ENCODE data around the gene DEPDC5.

Gene DEPDC5

DNA sequence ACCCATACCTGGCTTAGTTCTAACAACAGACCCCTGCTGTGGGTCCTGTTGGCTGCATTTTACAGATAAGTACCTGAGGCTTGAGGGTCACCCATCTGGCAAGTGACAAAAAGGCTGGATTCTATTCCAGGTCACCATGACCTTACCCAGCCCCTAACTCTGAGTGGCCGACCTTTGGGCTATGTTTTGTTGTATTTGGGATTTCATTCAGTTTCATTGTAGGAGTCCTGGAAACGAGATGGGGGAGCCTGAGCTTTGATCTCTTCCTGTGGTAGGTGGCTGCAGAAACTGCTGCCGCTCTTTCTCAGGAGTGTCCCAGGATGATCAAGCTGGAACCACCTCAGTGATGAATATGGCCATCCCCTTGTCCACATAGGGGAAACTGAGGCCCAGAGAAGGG is 165.9 kb downstream of the DEPDC5 start:
- Histone ChIP-seq H3K4me3 (replicated peaks; ENCODE audit: insufficient read depth, low read length) (no peak overlapping the region), H3K27ac (replicated peaks) (peak overlapping the region; percentile 39), H3K27me3 (ENCODE audit: insufficient read depth, poor library complexity, severe bottlenecking) (no peaks in the 10 kb centered on the region)
- TF ChIP-seq, protein P1, sequence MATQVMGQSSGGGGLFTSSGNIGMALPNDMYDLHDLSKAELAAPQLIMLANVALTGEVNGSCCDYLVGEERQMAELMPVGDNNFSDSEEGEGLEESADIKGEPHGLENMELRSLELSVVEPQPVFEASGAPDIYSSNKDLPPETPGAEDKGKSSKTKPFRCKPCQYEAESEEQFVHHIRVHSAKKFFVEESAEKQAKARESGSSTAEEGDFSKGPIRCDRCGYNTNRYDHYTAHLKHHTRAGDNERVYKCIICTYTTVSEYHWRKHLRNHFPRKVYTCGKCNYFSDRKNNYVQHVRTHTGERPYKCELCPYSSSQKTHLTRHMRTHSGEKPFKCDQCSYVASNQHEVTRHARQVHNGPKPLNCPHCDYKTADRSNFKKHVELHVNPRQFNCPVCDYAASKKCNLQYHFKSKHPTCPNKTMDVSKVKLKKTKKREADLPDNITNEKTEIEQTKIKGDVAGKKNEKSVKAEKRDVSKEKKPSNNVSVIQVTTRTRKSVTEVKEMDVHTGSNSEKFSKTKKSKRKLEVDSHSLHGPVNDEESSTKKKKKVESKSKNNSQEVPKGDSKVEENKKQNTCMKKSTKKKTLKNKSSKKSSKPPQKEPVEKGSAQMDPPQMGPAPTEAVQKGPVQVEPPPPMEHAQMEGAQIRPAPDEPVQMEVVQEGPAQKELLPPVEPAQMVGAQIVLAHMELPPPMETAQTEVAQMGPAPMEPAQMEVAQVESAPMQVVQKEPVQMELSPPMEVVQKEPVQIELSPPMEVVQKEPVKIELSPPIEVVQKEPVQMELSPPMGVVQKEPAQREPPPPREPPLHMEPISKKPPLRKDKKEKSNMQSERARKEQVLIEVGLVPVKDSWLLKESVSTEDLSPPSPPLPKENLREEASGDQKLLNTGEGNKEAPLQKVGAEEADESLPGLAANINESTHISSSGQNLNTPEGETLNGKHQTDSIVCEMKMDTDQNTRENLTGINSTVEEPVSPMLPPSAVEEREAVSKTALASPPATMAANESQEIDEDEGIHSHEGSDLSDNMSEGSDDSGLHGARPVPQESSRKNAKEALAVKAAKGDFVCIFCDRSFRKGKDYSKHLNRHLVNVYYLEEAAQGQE (IDR thresholded peaks at IDR 0.05; ENCODE audit: insufficient replicate concordance, low read depth), result no peak
- no peak for TF ChIP-seq CTCF (IDR thresholded peaks at IDR 0.05; ENCODE audit: insufficient read depth, low read length)
- DNase-seq (ENCODE audit: low read depth in 1 of 2, low spot score in 1 of 2), result no peak

DNA sequence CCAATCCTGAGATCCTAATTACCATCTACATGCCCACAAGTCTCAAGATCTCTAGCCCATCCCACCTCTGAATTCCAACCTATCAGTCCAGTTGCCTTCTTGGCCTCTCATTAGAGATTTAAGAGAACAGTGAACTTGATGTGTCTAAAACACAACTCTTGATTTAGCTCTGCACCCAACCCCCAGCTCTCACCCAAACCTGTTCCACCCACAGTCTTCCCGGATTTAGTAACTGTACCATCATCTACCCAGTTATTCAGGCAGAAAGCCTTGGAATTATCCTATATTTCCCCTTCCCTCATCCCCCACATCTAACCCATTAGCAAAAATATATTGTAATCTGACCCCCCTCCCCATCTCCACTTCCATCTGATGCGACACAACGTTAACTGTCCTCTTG is 166.5 kb downstream of the DEPDC5 start:
- Histone ChIP-seq H3K4me3 (replicated peaks; ENCODE audit: insufficient read depth, low read length) (no peak overlapping the region), H3K27me3 (ENCODE audit: insufficient read depth, poor library complexity, severe bottlenecking) (no peaks in the 10 kb centered on the region), H3K27ac (replicated peaks) (no peak overlapping the region)
- no peak for TF ChIP-seq SPI1 (IDR thresholded peaks at IDR 0.05; ENCODE audit: borderline replicate concordance, low read depth)
- TF ChIP-seq CTCF (IDR thresholded peaks at IDR 0.05; ENCODE audit: insufficient read depth, low read length), result no peak
- no peak for TF ChIP-seq GABPA (IDR thresholded peaks at IDR 0.05; ENCODE audit: low read depth)
- no peak for TF ChIP-seq POLR2AphosphoS5 (IDR thresholded peaks at IDR 0.05; ENCODE audit: low read depth)
- TF ChIP-seq, protein P1 (IDR thresholded peaks at IDR 0.05; ENCODE audit: insufficient replicate concordance, low read depth), result no peak
- no peak for DNase-seq (ENCODE audit: low read depth in 1 of 2, low spot score in 1 of 2)

DNA sequence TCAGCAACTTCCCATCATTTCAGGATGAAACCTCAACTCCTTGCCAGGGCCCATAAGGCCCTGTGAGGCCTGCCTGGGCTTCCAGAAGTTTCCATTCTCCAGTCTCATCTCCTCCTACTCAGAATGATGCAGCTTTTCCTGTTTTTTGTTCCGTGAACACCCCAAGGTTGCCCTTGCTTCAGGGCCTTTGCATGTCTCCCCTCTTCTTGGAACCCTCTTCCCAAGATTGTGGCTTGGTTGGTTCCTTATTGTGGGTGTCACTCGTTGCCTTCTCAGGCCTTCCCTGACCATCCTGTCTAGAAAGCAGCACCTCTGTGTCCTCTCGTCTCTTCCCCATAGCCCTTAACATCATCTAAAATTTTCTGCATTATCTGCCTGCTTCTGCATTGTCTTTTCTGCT is 167.3 kb downstream of the DEPDC5 start:
- DNase-seq (ENCODE audit: low read depth in 1 of 2, low spot score in 1 of 2), result peak in 1 of 2 experiments; percentile 59
- Histone ChIP-seq H3K4me3 (replicated peaks; ENCODE audit: insufficient read depth, low read length) (no peak overlapping the region), H3K27me3 (ENCODE audit: insufficient read depth, poor library complexity, severe bottlenecking) (no peaks in the 10 kb centered on the region), H3K27ac (replicated peaks) (no peak overlapping the region; the same call in 1 of the 2 replicates)
- no peak for TF ChIP-seq GABPA (IDR thresholded peaks at IDR 0.05; ENCODE audit: low read depth)
- TF ChIP-seq, protein P1 (IDR thresholded peaks at IDR 0.05; ENCODE audit: insufficient replicate concordance, low read depth), result no peak
- no peak for TF ChIP-seq POLR2AphosphoS5 (IDR thresholded peaks at IDR 0.05; ENCODE audit: low read depth)
- TF ChIP-seq SPI1 (IDR thresholded peaks at IDR 0.05; ENCODE audit: borderline replicate concordance, low read depth), result no peak
- TF ChIP-seq CTCF (IDR thresholded peaks at IDR 0.05; ENCODE audit: insufficient read depth, low read length), result no peak
